HepG2 (cell line): ENCODE results near the gene RPS8. TPM values are rescaled to one million over a fixed set of nuclear protein-coding genes. Genes with fewer than 3 reads are reported as not detected.

ENCODE experiments used
- ATF4 ChIP-seq, 2 experiments: fragments of 450-650 bp in 1 of 2; sonication (generic) in 1 of 2; formaldehyde crosslinking; IDR thresholded peaks; 2 replicates each; pipeline versions ENCODE4 v1.5.0 to v1.8.0; 2020 to 2022; ENCODE audit warnings: mild to moderate bottlenecking in 1 of 2, missing genetic modification reagents in 1 of 2
- BCL3 ChIP-seq: sonication (generic); formaldehyde crosslinking; IDR thresholded peaks from 2 replicates; pipeline ENCODE4 v1.5.1; 2020; ENCODE audit warnings: mild to moderate bottlenecking, missing genetic modification reagents, moderate library complexity
- DR1 ChIP-seq: sonication (generic); formaldehyde crosslinking; IDR thresholded peaks from 2 replicates; pipeline ENCODE4 v1.8.0; 2021; ENCODE audit warnings: mild to moderate bottlenecking, missing genetic modification reagents, inconsistent platforms
- JDP2 ChIP-seq: sonication (generic); formaldehyde crosslinking; IDR thresholded peaks from 2 replicates; pipeline ENCODE4 v1.8.1; 2022; ENCODE audit warnings: missing genetic modification reagents, borderline replicate concordance
- MATR3 ChIP-seq: sonication (generic); formaldehyde crosslinking; IDR thresholded peaks from 2 replicates; pipeline ENCODE4 v1.4.0; 2020; ENCODE audit warnings: missing genetic modification reagents
- NFE2L2 ChIP-seq: fragments of 150-350 bp; IDR thresholded peaks from 2 replicates; pipeline ENCODE4 v1.6.1; 2014; ENCODE audit warnings: low read length
- RAD51 ChIP-seq: fragments of 450-650 bp; IDR thresholded peaks from 2 replicates; pipeline ENCODE4 v1.6.1; 2016; ENCODE audit warnings: borderline replicate concordance
- SMAD1 ChIP-seq: sonication (generic); formaldehyde crosslinking; IDR thresholded peaks from 2 replicates; pipeline ENCODE4 v1.4.0; 2020; ENCODE audit warnings: missing genetic modification reagents, low read depth, mild to moderate bottlenecking, borderline replicate concordance
- SMAD3 ChIP-seq: sonication (generic); formaldehyde crosslinking; IDR thresholded peaks from 2 replicates; pipeline ENCODE4 v1.4.0; 2020; ENCODE audit warnings: missing genetic modification reagents
- SNAPC5 ChIP-seq: sonication (generic); formaldehyde crosslinking; IDR thresholded peaks from 2 replicates; pipeline ENCODE4 v1.8.1; 2023; ENCODE audit warnings: mild to moderate bottlenecking, missing genetic modification reagents, borderline replicate concordance
- XRCC5 ChIP-seq: fragments of 200-400 bp; formaldehyde crosslinking; optimal IDR thresholded peaks from 2 replicates; pipeline ENCODE3; 2017; ENCODE audit warnings: mild to moderate bottlenecking, low read length
- ZNF281 ChIP-seq: sonication (generic); formaldehyde crosslinking; IDR thresholded peaks from 2 replicates; pipeline ENCODE4 v1.4.0; 2020; ENCODE audit warnings: missing genetic modification reagents, borderline replicate concordance
- ZNF354B ChIP-seq: sonication (generic); formaldehyde crosslinking; IDR thresholded peaks from 2 replicates; pipeline ENCODE4 v1.8.0; 2022; ENCODE audit warnings: mild to moderate bottlenecking, missing genetic modification reagents
- ZNF572 ChIP-seq: sonication (generic); formaldehyde crosslinking; IDR thresholded peaks from 2 replicates; pipeline ENCODE4 v1.5.1; 2020; ENCODE audit warnings: mild to moderate bottlenecking, missing genetic modification reagents
- ZNF576 ChIP-seq: sonication (generic); formaldehyde crosslinking; IDR thresholded peaks from 2 replicates; pipeline ENCODE4 v1.4.0; 2020; ENCODE audit warnings: mild to moderate bottlenecking, missing genetic modification reagents
- ZNF597 ChIP-seq: sonication (generic); formaldehyde crosslinking; IDR thresholded peaks from 2 replicates; pipeline ENCODE4 v1.5.0; 2020; ENCODE audit warnings: missing genetic modification reagents
- ZNF761 ChIP-seq: sonication (generic); formaldehyde crosslinking; conservative IDR thresholded peaks from 2 replicates; pipeline ENCODE4 v1.4.0; 2020; ENCODE audit warnings: mild to moderate bottlenecking, missing genetic modification reagents
- ZNF770 ChIP-seq: sonication (generic); formaldehyde crosslinking; IDR thresholded peaks from 2 replicates; pipeline ENCODE4 v1.5.0; 2020; ENCODE audit warnings: mild to moderate bottlenecking, missing genetic modification reagents
- ZNF878 ChIP-seq: sonication (generic); formaldehyde crosslinking; IDR thresholded peaks from 2 replicates; pipeline ENCODE4 v1.8.1; 2023; ENCODE audit warnings: mild to moderate bottlenecking, missing genetic modification reagents, moderate library complexity
- polyA plus RNA-seq, 8 experiments: library from polyadenylated mRNA; depleted of rRNA in 3 of 8; stranded (reverse) in 7 of 8; unstranded in 1 of 8; fragments of >200 nt; fragmentation: Illumina TruSeq in 4 of 8; extraction: Trizol in 4 of 8; gene quantifications; 2 replicates each; pipeline versions ENCODE4 v1.2.1 to v1.2.3, GENCODE V29; 2011 to 2016; ENCODE audit warnings: low read depth in 4 of 8, missing spikeins in 1 of 8, mixed read lengths in 1 of 8; ENCODE audit not compliant: insufficient read depth in 1 of 8
- total RNA-seq, 5 experiments: library from RNA; depleted of rRNA; stranded (reverse); fragments of >200 nt; fragmentation: Illumina TruSeq; extraction: Trizol; gene quantifications; 2 replicates each; pipeline ENCODE4 v1.2.3, GENCODE V29; 2016; ENCODE audit warnings: low read depth in 1 of 5

Gene RPS8
- total and polyA plus RNA-seq, 2 of the 13 experiments (the other 11 are each of a cell fraction or from before 2014, with no cell fraction given) = 2,628 to 2,822 TPM

- TF ChIP-seq ZNF770 (CRISPR knock-in tag) = peak; percentile 55; the same call in 1 of the 2 replicates
- no peak; the same call in 1 of the 2 replicates for TF ChIP-seq SMAD1
- TF ChIP-seq ZNF878 (CRISPR knock-in tag) = peak; percentile 80
- 0 out of 2 replicates have a peak, but pooled peaks have one; percentile 40 for TF ChIP-seq SMAD3
- TF ChIP-seq ZNF576 = no peak
- TF ChIP-seq BCL3 = peak; percentile 41; the same call in 1 of the 2 replicates
- TF ChIP-seq ZNF354B (CRISPR knock-in tag) = no peak; the same call in 1 of the 2 replicates
- TF ChIP-seq DR1 (CRISPR knock-in tag) = peak; percentile 97
- TF ChIP-seq XRCC5 = peak; percentile 69
- TF ChIP-seq RAD51 = peak; percentile 13; the same call in 1 of the 2 replicates
- no peak for TF ChIP-seq ZNF597 (CRISPR knock-in tag)
- TF ChIP-seq SNAPC5 = no peak; the same call in 1 of the 2 replicates
- no peak for TF ChIP-seq JDP2 (CRISPR knock-in tag)
- no peak for TF ChIP-seq ZNF572
- no peak for TF ChIP-seq MATR3
- peak; percentile 66; the same call in 1 of the 2 replicates for TF ChIP-seq ZNF281
- TF ChIP-seq ZNF761 (CRISPR knock-in tag) = 0 out of 2 replicates have a peak, but pooled peaks have one; percentile 55
- 0 out of 4 replicates have a peak, but pooled peaks of 1 of the 2 experiments have one; percentile 43 for TF ChIP-seq ATF4 (CRISPR knock-in tag; IDR thresholded peaks at IDR 0.05)
- TF ChIP-seq NFE2L2 = no peak
Measured at GRCh38 chr1:44775078-44775929, at the start of gene RPS8 (continued).
